NCI-H2196 (cell line): ENCODE data around the gene SMYD3.
"Not testable (repeated sequence)": the region's sequence is repeated elsewhere in the genome, so short reads cannot be mapped to it uniquely, and the experiment has no call there.

Experiments used
- DNase-seq: peaks from one replicate; lab custom pipeline; 2025; ENCODE audit not compliant: unreplicated experiment; lab: John Stamatoyannopoulos, UW

The SMYD3 gene

GRCh38 chr1:245754463-245754961, 752.6 kb downstream of the SMYD3 start:
- no peak for DNase-seq

- no peak for DNase-seq
Observed at GRCh38 chr1:245753807-245754206, 753.3 kb downstream of the SMYD3 start.

GRCh38 chr1:245752561-245752960, 754.5 kb downstream of the SMYD3 start:
- no peak for DNase-seq

GRCh38 chr1:245751726-245752470, 755.2 kb downstream of the SMYD3 start:
- DNase-seq, result no peak

DNA sequence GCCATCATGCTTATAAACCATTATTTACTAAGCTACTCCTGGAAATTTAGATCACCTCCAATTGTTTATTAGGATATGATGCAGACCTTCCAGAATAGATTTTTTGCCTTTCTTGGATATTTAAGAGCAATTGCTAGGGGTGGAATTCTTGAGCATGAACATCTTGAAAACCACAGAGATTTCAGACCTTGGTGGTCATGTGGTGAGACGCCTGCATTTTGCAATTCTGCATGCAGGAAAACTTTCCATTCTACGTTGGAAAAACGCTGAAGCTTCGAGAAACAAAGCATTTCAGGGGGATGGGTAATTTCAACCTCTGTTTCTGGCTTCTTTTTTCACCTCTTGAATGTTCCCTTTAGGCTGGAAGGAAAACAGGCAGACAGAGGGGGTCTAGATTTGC, 756.0 kb downstream of the SMYD3 start:
- DNase-seq, result no peak

- no peak for DNase-seq
Observed at GRCh38 chr1:245750261-245750660, 756.8 kb downstream of the SMYD3 start.

DNA sequence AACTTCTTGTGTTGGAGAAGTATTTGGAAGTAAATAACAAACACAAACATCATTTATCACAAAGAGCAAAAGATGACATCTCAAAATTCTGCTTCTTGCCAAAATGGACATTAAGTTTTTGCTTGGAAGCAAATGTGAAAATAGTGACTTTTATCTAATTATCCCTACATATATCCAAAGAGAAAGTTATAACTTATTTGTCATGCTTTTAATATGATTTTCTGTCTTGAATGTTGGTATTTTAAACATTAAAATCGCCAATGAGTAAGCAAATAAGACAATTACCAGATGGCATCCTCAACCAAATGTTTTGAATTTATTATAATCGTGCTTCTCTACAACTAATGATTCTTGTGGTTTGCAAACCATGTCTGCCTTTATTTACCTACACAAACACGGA, 758.0 kb downstream of the SMYD3 start:
- no peak for DNase-seq

GRCh38 chr1:245748646-245749045, 758.4 kb downstream of the SMYD3 start:
- no peak for DNase-seq

- no peak for DNase-seq
Observed at GRCh38 chr1:245748240-245748639, 758.8 kb downstream of the SMYD3 start.

- no peak for DNase-seq
Observed at GRCh38 chr1:245742896-245743295, 764.2 kb downstream of the SMYD3 start.

DNA sequence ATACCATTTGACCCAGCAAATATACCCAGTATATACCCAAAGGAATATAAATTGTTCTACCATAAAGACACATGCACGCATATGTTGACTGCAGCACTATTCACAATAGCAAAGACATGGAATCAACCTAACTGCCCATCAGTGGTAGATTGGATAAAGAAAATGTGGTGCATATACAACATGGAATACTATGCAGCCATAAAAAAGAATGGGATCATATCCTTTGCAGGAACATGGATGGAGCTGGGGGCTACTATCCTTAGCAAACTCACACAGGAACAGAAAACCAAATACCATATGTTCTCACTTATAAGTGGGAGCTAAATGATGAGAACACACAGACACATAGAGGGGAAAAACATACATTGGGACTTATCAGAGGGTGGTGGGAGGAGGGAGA, 766.7 kb downstream of the SMYD3 start:
- not testable (repeated sequence) for DNase-seq

- no peak for DNase-seq
Observed at GRCh38 chr1:245730801-245731200, 776.3 kb downstream of the SMYD3 start.

- not testable (repeated sequence) for DNase-seq
Observed at GRCh38 chr1:245728035-245728434, 779.0 kb downstream of the SMYD3 start.

DNA sequence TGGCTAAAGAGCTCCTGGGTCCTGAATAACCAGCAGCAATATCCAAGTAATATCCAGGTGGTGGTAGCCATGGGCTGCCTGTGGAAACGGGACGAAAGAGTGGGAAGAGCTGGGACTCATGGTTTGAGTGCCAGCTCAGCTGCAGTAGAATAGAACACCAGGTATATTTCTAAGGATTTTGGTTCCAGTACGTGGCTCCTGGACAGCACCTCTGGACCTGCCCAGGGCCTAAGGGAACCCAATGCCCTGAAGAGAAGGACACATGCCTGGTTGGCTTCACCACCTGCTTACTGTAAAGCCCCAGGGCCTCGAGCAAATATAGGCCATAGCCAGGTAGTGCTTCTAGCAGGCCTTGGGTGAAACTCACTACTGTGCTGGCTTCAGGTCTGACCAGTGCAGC, 785.6 kb downstream of the SMYD3 start:
- DNase-seq, result no peak

GRCh38 chr1:245718951-245719350, 788.1 kb downstream of the SMYD3 start:
- DNase-seq, result no peak

DNA sequence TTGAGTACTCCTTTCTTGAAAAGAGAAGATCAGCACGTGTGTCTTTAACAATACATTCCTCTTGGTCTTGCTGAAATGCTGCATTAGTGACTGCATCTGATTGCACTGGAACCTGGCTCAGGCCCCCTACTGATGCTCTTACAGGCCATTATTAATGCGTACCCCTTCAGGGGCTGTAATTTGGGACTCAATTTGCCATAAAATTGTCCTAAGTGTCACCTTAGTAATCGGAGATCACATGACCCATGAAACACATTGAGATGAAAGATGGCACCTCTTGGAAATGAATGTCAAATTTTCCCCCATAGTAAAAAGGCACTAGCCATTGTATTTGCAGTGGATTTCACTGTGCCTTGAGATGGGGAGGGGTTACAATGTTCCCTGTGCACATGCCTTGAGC, 789.0 kb downstream of the SMYD3 start:
- DNase-seq, result no peak

DNA sequence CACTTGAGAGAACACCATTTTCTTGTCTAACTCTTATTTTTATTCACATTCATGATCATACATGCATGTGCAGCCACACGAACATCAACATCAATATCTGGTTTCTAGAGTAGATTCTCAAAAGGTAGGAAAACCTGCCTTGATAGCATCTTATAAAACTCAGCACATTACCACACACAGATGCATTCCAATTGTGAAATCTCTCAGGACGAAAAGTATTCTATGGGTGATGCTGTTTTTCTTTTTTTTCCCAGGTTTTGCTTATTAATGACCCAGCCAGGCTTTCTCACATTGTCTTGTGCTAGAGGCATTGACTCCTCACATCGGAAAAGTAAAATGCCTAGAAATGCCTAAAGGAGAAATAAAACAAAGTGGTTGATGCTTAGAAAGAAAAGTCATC, 789.5 kb downstream of the SMYD3 start:
- DNase-seq, result no peak

DNA sequence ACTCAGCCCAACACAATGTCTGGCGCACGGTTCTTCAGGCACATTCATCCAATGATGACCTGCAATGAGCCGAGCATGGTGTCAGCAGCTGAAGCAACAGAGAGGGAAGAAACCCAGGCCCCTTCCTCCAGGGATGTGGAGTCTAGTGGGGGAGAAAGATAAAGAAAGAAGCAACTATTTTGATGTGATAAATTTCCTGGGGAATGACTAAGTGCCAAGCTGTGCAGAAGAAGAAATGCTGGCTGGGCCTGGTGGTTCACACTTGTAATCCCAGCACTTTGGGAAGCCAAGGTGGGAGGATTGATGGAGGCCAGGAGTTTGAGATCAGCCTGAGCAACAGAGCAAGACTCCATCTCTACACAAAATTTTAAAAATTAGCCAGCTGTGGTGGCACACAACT, 790.5 kb downstream of the SMYD3 start:
- DNase-seq, result no peak

GRCh38 chr1:245715970-245716369, 791.1 kb downstream of the SMYD3 start:
- DNase-seq, result no peak

DNA sequence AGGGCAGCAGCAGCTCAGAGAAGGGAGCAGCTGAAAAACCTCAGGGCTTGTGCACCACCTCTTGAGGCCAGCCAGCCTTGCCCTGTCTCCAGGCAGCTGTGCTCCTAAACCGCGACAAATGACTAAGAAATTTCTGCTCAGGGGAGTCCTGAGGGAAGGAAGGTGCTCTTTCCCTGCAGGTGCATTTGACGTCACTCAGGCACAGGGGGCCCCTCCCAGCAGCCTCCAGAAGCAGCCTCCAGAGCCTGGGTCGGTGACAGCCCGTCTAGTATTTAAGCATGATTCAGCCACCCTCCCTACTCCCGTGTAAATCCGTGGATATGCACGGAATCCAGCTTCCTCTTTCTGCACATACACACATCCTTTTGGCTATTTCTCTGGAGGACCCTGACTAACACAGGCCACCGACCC, 791.8 kb downstream of the SMYD3 start:
- DNase-seq, result no peak

DNA sequence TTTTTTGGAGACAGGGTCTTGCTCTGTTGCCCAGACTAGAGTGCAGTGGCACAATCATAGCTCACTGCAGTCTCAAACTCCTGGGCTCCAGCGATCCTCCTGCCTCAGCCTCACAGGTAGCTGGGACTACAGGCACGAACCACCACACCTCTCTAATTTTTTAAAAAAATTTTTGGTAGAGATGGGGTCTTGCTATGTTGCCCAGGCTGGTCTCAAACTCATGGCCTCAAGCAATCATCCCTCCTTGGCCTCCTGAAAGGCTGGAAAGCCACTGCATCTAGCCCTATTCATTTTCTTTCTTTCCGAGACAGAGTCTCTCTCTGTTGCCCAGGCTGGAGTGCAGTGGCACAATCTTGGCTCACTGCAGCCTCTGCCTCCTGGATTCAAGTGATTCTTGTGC, 793.1 kb downstream of the SMYD3 start:
- not testable (repeated sequence) for DNase-seq

DNA sequence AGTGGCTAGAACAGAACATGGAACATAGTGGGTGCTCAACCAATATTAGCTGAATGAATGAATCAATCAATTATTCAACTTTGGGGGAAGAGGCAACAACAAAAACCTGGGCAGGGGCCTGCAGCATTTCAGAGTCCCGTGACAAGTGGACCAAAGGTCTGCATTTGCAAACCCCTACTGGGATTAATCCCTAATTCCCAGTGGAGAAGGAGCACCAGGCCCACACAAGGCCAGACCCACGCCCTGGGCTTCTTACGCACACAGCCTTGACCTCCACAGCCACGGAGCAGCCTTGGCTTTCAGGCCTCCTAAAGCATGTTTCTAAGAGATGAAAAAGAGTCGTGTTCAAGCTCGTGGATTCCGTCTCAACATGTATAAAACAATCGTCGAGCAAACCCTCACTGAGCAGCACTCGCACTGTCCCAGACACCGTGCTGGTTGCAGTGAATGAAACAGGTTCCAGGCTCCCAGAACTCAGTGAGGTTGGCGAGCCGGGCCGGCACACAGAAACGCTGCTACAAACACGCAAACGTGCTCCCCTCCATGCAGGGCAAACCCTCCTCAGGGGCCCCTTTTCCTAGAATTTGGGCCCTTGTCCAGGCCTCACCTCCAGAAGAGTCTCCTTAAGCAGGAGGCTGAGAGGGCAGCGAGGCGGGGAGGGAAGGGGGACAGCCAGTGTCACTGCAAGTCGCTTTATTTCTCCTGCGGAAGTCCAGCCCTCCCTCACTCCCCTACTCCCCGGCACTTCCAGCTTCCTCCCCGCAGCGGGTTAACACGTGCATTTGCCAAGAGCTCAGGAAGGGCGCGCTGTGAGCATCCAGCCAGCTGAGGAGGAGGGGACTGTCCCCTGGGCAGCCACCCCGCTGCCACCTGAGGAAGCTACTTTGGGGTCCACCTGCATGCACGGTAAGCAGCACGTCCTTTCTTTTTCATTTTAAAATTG, 795.8 kb downstream of the SMYD3 start:
- no peak for DNase-seq
